EH (cell line): ENCODE measurements around the gene HEATR1.
"Not testable (repeated sequence)": the region's sequence is repeated elsewhere in the genome, so short reads cannot be mapped to it uniquely, and the experiment has no call there.

Source experiments
- DNase-seq: peaks from one replicate; pipeline ENCODE4 v3.0.0-alpha.2; 2015; ENCODE audit warnings: low read depth

HEATR1 gene

DNA sequence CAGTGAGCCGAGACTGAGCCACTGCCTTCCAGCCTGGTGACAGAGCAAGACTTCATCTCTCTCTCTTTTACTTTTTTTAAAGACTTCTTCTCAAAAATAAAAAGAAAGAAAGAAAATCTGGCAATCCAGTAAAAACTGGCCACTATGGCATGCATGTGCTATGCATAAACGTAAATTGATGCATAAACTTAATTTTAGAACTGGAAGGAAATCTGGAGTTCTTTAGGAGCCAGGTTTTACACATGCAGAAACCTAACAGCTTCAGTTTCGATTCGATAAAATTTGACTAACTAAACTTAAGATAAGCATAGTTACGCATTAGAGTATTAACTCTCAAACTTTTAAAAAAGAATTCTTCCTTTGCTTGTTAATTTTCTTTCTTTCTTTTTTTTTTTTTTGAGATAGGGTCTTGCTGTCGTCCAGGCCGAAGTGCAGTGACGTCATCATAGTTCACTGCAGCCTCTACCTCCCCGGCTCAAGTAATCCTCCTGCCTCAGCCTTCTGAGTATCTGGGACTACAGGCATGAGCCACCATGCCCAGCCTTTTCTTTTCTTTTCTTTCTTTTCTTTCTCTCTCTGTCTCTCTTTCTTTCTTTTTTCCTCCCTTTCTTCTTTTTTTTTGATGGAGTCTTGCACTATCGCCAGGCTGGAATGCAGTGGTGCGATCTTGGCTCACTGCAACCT lies 92.4 kb downstream of the HEATR1 start:
- no peak for DNase-seq

GRCh38 chr1:236509647-236510401 lies 94.5 kb downstream of the HEATR1 start:
- no peak for DNase-seq

DNA sequence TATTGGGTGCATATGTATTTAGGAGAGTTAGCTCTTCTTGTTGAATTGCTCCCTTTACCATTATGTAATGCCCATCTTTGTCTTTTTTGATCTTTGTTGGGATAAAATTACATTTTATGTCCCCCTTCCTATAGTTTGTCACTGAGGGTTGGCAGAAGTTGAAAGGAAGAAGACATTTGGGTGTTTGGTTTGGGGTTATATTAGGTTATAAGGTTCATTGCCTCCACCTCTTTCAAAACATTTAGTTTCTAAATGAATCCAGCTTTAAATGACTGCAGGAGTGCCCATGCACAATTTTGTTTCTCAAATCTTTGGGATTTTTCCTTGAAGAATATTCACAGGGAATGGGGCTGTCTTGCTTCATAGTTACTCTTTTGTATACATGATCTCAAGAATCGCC lies 95.1 kb downstream of the HEATR1 start:
- no peak for DNase-seq

DNA sequence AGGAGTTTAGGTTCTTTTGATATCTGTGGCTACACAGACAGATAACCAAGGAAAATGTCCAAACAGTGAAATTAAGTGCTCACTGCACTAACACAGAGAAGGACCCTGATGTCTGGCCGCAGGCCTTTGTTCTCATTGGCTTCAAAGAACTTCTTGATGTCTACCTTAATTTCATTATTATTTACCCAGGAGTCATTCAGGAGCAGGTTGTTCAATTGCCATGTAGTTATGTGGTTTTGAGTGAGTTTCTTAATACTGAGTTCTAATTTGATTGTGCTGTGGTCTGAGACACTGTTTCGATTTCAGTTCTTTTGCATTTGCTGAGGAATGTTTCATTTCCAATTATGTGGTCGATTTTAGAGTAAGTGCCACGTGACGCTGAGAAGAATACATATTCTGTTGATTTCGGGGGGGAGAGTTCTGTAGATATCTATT lies 95.7 kb downstream of the HEATR1 start:
- no peak for DNase-seq

DNA sequence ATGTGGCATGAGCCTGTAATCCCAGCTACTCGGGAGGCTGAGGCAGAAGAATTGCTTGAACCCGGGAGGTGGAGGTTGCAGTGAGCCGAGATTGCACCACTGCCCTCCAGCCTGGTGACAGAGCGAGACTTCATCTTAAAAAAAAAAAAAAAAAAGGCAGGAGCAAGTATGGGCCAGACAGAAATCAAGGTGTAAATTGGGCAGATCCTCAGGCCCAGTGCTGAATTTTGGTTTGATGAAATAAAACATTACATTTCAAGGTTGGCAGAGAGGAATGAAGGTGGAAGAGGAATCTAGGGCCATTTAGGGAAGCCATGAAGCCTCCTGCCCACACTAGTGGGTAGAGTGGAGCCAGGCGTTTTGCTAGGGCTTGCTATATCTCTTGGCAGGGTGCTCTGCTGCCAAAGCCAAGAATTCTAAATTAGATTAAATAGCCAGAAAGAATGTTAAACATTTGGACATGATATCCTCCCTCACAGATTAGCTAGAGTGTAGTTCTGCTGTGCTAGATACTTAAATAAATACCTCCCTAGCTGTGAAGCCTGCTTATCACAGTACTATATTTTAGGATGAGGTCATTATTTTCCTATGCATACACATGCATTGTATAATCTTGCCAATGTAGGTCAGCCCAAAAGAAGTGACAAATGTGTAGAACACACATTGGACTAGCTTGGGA lies 97.2 kb downstream of the HEATR1 start:
- DNase-seq, result peak; percentile 69

DNA sequence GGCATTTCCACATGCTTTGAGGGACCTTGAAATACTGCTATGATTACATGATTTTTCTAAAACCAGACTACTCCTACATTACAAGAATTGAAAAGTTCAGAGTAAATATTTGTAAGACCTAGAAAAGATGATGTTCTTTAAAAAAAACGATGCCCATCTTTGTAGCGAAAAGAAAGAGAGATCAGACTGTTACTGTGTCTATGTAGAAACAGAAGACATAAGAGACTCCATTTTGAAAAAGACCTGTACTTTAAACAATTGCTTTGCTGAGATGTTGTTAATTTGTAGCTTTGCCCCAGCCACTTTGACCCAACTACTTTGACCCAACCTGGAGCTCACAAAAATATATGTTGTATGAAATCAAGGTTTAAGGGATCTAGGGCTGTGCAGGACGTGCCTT lies 100.0 kb downstream of the HEATR1 start:
- DNase-seq, result not testable (repeated sequence)

DNA sequence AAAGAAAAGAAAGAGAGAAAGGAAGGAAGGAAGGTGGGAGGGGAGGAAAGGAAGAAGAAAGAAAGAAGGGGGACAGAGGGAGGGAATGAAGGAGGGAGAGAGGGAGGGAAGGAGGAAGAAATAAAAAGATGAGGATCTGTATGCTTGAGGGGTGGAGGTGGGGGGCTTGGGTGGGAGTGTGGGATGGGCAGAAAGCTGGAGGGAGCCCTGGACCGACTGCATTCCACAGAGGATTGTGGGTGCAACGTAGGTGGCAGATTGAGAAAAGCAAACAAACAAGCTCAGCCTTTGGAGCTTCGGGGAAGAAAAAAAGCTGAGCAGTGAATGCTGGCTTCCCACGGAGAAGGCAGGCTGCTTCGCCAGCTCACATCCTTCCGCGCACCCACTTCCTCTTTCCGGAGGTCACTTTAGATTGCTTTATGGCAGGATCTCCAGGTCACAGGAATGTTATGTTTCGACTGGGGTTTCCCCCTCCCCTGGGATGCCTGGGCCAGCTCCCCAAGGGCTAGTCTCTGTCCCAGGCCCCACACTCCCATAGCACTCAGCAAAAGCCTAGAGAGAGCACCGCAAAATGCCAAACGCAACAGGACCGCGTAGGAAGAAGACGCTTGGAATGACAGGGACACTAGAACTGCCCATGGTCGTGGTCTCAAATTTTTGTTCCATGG lies 101.2 kb downstream of the HEATR1 start:
- DNase-seq, result peak; percentile 84

DNA sequence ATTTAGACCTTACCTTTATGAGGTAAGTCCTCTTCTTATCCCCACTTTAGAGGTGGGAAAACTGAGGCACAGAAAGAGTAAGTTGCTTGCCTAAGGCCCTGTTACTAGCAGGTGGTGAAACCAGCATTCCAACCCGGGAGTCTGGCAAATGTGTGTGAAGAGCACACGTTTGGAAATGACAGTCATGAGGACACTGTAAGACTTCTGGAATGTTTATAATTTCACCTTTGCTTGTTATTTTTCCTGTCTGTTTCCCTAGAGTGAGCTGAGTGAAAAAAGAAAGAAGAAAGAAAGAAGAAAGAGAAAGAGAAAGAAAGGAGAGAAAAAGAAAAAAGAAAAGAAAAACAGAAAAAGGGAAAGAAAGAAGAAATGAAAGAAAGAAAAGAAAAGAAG lies 101.7 kb downstream of the HEATR1 start:
- peak; percentile 65 for DNase-seq

DNA sequence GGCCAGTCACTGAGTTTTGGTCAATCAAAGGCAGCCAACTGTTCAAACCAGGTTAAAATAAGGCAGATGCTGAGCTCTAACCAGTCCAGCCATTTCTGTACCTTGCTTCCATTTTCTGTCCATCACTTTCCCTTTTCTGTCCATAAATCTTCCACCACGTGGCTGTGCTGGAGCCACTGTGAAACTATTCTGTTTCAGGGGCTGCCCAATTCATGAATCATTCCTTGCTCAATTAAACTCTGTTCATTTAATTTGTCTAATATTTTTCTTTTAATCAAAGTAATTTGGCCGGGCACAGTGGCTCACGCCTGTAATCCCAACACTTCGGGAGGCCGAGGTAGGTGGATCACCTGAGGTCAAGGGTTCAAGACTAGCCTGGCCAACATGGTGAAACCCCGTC lies 103.2 kb downstream of the HEATR1 start:
- DNase-seq, result no peak
